ENCODE results near the gene MPL. TPM values are rescaled to one million over a fixed set of nuclear protein-coding genes. Genes with fewer than 3 reads are reported as not detected.

The MPL gene
- total and polyA plus RNA-seq, 11 donors = 0.11 to 0.98 (median 0.48) TPM; not detected in 1

DNA sequence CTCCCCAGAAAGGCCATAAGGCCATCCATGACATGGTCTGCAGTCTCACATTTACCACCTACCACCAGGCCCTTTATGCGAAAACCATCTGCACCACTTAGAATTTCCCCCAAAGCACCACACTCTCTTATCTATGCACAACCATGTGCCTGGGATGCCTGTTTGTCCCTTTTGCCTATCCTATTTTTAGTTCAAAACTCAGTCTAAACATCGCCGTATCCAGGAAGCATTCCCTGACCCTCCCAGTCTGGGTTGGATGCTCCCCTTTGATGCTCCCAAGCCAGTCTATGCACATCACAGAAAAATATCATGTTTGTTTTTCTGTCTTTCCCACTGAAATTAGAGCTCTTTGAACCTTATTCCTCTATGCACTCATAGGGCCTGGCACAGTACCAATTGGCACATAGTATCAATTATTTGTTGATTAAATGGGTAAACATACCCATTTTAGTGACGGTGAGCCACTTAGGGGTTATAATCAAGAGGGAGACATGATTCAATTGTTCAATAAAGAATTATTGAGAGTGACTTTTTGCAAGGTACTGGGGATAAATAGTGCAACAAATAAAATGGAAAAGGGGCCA, 6.7 kb downstream of the MPL start:
- H3K4me1 ChIP-seq = peaks cover 0 to 54% (median 27%) of the 10 kb centered on the region in 12 donors

GRCh38 chr1:43345120-43345519, 7.5 kb downstream of the MPL start:
- Histone ChIP-seq H3K9me3 (no peaks in the 10 kb centered on the region), H3K27me3 (no peaks in the 10 kb centered on the region), H3K27ac (peak overlapping the region; percentile 74 to 97 (median 92)), H3K4me3 (no peak overlapping the region), H3K4me1 (peaks cover 0 to 61% (median 31%) of the 10 kb centered on the region in 12 donors), H3K36me3 (no peaks in the 10 kb centered on the region)
- ATAC-seq = peak; percentile 24 to 49 (median 38)
- TF ChIP-seq, protein P1, sequence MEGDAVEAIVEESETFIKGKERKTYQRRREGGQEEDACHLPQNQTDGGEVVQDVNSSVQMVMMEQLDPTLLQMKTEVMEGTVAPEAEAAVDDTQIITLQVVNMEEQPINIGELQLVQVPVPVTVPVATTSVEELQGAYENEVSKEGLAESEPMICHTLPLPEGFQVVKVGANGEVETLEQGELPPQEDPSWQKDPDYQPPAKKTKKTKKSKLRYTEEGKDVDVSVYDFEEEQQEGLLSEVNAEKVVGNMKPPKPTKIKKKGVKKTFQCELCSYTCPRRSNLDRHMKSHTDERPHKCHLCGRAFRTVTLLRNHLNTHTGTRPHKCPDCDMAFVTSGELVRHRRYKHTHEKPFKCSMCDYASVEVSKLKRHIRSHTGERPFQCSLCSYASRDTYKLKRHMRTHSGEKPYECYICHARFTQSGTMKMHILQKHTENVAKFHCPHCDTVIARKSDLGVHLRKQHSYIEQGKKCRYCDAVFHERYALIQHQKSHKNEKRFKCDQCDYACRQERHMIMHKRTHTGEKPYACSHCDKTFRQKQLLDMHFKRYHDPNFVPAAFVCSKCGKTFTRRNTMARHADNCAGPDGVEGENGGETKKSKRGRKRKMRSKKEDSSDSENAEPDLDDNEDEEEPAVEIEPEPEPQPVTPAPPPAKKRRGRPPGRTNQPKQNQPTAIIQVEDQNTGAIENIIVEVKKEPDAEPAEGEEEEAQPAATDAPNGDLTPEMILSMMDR (IDR thresholded peaks at IDR 0.05) = no peak
- no peak for TF ChIP-seq POLR2A (IDR thresholded peaks at IDR 0.05)
- intact Hi-C loops (cut with DNase I) = loop anchor here in 3 of 10 donors (2.0 to 5.0 kb wide), 3 partner anchors 42 to 108 kb away; partner anchors contain the start of gene TIE1 (in 1 of the 3)
- 36 to 39% (median 37%) methylated on average over 3 of the region's 3 CpGs for WGBS, 4 donors
- peak in 3 of 5 donors; percentile 29 to 52 (median 34) for DNase-seq

More for the DNA sequence above, 6.7 kb downstream of the MPL start:
- ATAC-seq (peak; percentile 65 to 82 (median 68)), DNase-seq (peak in 4 of 5 donors; percentile 40 to 62 (median 50))
- peak overlapping the region; percentile 74 to 97 (median 92) for H3K27ac ChIP-seq
- TF ChIP-seq POLR2A (IDR thresholded peaks at IDR 0.05) = no peak
- TF ChIP-seq, protein P1 (IDR thresholded peaks at IDR 0.05) = no peak
- no peaks in the 10 kb centered on the region for H3K36me3 ChIP-seq
- H3K9me3 ChIP-seq = no peaks in the 10 kb centered on the region
- H3K27me3 ChIP-seq = no peaks in the 10 kb centered on the region
- WGBS, 4 donors = 13 to 26% (median 25%) methylated on average over 4 of the region's 4 CpGs
- H3K4me3 ChIP-seq = no peak overlapping the region
- intact Hi-C loops (cut with DNase I) = loop anchor here in 2 of 10 donors (2.0 to 5.0 kb wide), 2 partner anchors 42 kb away; partner anchors contain the start of gene TIE1 (in 1 of the 2)

DNA sequence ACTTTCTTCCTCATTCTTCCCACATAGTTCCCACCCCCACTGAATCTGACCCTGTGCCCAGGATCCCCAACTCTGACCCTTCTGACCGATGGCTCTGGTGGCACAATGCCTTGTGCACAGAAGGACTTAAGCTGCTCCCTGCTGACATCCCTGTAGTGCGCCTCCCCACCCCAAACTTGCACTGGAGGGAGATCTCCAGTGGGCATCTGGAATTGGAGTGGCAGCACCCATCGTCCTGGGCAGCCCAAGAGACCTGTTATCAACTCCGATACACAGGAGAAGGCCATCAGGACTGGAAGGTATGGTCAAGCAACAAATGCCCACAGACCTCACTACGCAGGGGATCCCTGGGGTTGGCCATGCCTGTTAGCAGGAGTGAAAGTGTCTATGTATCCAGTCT, 9.0 kb downstream of the MPL start:
- Histone ChIP-seq H3K9me3 (no peaks in the 10 kb centered on the region), H3K4me1 (peaks cover 0 to 64% (median 31%) of the 10 kb centered on the region in 12 donors), H3K4me3 (no peak overlapping the region), H3K27me3 (no peaks in the 10 kb centered on the region), H3K27ac (peak overlapping the region in 11 of 12 donors; percentile 47 to 97 (median 93)), H3K36me3 (no peaks in the 10 kb centered on the region)
- no peak for DNase-seq
- WGBS, 4 donors = 80 to 83% (median 81%) methylated on average over 5 of the region's 5 CpGs
- no peak for ATAC-seq
- no peak for TF ChIP-seq POLR2A (IDR thresholded peaks at IDR 0.05)
- TF ChIP-seq, protein P1 (IDR thresholded peaks at IDR 0.05) = no peak
- intact Hi-C loops (cut with DNase I) = loop anchor here in 2 of 10 donors (5.0 kb wide), 2 partner anchors 44 to 109 kb away; partner anchors contain the start of gene TIE1 (in 1 of the 2)

DNA sequence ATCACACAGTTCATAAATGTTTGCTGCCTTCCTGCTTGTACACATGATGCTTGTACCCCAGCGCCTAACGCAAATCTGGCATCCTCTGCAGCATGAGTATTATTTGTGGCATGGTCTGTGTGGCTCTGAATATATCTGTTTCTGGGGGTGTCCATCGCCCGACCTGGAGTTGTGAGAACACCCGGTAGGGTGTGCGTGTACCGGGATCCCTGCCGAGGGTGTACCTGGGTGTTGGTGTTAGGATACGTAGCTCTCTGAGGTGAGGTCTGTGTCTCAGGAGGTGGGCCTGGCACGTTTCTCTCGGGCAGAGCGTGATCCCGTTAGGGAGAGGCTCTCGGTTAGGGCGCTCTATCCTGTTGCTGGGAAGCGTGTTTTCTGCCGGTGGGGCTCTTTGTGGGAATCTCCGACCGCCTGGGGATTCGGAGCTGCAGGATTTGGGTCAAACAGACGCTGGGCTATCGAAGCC, 10.8 kb downstream of the MPL start:
- intact Hi-C loops (cut with DNase I) = loop anchor here in 2 of 10 donors (5.0 kb wide), 2 partner anchors 46 to 111 kb away; partner anchors contain the start of gene TIE1 (in 1 of the 2)
- 20 to 27% (median 21%) methylated on average over 12 to 22 of the region's 22 CpGs for WGBS, 4 donors
- Histone ChIP-seq H3K27ac (peak overlapping the region; percentile 78 to 100 (median 96)), H3K36me3 (no peaks in the 10 kb centered on the region), H3K4me1 (peaks cover 0 to 60% (median 30%) of the 10 kb centered on the region in 12 donors), H3K9me3 (no peaks in the 10 kb centered on the region), H3K27me3 (no peaks in the 10 kb centered on the region), H3K4me3 (peak overlapping the region; percentile 34 to 90 (median 60))
- DNase-seq = no peak
- no peak for TF ChIP-seq POLR2A (IDR thresholded peaks at IDR 0.05)
- ATAC-seq = peak in 3 of 4 donors; percentile 1 to 6 (median 4)
